22Rv1 (cell line): ENCODE measurements around the gene MS4A4E.

ENCODE experiments used
- H3K27ac ChIP-seq: fragments of 450-650 bp; 2 replicates; pipeline ENCODE4 v1.5.1; 2017
- ZFX ChIP-seq: fragments of 450-650 bp; IDR thresholded peaks from 2 replicates; pipeline ENCODE4 v1.6.1; 2017; ENCODE audit warnings: antibody characterized with exemption, borderline replicate concordance
- TF ChIP-seq, protein P1 (sequence below): fragments of 450-650 bp; IDR thresholded peaks from 2 replicates; pipeline ENCODE4 v1.5.1; 2017; ENCODE audit warnings: mild to moderate bottlenecking

The MS4A4E gene

GRCh38 chr11:60251485-60252212 is 8.7 kb upstream of the MS4A4E start:
- TF ChIP-seq, protein P1, sequence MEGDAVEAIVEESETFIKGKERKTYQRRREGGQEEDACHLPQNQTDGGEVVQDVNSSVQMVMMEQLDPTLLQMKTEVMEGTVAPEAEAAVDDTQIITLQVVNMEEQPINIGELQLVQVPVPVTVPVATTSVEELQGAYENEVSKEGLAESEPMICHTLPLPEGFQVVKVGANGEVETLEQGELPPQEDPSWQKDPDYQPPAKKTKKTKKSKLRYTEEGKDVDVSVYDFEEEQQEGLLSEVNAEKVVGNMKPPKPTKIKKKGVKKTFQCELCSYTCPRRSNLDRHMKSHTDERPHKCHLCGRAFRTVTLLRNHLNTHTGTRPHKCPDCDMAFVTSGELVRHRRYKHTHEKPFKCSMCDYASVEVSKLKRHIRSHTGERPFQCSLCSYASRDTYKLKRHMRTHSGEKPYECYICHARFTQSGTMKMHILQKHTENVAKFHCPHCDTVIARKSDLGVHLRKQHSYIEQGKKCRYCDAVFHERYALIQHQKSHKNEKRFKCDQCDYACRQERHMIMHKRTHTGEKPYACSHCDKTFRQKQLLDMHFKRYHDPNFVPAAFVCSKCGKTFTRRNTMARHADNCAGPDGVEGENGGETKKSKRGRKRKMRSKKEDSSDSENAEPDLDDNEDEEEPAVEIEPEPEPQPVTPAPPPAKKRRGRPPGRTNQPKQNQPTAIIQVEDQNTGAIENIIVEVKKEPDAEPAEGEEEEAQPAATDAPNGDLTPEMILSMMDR, result no peak
- TF ChIP-seq ZFX, result no peak
- H3K27ac ChIP-seq, result no peak overlapping the region

DNA sequence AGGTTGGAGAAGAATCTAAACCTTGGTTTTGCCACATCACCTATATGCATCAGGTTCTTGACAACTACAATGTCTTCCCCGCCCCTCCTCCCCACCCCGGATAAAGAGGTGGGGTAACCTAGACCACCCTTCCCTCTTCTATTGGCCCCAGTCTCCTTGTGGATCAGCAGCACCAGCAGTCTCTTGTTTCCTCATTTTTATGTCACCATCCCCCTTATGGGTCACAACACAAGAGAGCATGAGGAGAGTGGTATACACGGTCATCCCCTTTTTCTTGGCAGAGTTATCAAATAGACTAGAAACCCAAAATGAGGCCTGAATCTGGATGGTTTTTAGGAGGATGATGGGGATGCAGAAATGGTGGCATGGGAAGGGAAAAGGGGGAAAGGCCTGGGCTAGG is 1.2 kb downstream of the MS4A4E start:
- H3K27ac ChIP-seq, result no peak overlapping the region
- no peak for TF ChIP-seq ZFX
- TF ChIP-seq, protein P1, result no peak

DNA sequence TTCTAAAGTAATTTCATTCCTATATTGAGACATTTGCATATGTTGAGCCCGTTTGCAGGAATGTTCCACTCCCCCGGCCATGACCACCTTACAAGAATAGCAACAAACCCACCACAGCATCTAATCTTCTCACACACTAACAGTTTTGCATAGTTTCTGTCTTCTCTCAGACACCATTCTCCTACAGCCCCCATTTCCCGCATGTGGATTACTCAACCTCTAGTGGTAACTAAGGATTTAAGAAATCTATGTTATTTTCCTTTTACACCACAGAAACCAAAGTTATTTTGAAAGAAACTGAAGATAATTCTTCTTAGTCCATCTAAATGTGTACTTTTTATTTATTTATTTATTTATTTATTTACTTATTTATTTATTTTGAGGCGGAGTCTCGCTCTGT is 2.3 kb downstream of the MS4A4E start:
- TF ChIP-seq, protein P1, result no peak
- TF ChIP-seq ZFX, result no peak
- H3K27ac ChIP-seq, result no peak overlapping the region

DNA sequence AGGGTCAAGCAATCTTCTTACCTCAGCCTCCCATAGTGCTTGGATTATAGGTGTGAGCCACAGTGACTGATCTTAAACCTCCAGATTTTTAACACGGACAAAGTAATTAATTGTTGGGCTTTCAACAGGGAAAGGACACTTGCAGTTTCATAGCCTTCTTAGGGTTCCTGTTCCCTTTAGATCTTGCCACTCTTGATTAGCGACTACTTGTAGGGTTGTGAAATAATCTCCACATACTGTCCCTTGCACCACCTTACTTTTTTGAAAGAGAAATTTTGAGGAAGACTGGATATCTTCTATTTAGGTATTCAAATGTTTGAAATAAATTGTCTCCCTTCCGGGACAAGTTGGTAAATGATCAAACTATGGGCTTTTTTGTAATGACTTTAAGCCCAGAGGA is 7.6 kb downstream of the MS4A4E start:
- TF ChIP-seq, protein P1, result no peak
- TF ChIP-seq ZFX, result no peak

DNA sequence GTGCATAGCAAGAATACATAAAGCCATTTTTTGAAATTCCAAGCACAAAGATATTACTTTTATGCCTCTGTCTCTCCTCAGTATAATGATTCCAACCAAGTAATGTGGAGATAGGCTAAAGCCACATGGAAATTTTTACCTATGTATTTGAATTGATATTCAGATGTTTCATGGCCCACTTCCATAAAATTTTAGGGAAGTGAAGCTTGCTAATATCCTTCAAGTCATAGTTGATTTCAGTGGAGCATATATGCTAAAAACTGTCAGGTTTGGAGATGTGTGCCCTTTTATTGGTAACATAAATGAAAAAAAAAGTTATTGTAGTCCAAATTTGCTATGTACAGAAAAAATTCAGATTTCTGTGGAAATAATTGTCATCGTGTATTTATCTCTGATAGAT is 12.3 kb downstream of the MS4A4E start:
- TF ChIP-seq ZFX, result no peak
- TF ChIP-seq, protein P1, result no peak
- H3K27ac ChIP-seq, result no peak overlapping the region

More for the DNA sequence above, 7.6 kb downstream of the MS4A4E start:
- no peak overlapping the region for H3K27ac ChIP-seq

DNA sequence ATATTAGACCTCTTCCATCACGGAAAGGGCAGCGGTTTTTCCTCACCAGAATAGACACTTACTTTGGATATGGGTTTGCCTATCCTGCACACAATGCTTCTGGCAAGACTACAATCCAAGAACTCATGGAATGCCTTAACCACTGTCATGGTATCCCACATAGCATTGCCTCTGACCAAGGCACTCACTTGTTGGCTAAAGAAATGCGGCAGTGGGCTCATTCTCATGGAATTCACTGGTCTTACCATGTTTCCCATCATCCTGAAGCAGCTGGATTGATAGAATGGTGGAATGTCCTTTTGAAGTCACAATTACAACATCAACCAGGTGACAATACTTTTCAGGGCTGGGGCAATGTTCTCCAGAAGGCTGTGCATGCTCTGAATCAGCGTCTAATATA is 20.8 kb downstream of the MS4A4E start:
- H3K27ac ChIP-seq, result no peak overlapping the region
- TF ChIP-seq ZFX, result no peak
- TF ChIP-seq, protein P1, result no peak

DNA sequence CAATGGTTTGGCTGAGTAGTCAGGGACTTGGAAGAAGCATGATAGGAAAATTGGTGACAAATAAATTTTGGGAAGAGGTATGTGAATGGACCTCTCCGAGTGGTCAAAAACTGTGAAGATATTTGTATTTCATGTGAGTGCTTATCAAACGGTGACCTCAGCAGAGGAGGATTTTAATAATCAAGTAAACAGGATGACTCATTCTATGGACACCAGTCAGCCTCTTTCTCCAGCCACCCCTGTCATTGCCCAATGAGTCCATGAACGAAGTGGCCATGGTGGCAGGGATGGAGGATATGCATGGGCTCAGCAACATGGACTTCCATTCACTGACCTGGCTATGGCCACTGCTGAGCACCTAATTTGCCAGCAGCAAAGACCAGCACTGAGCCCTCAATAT is 21.2 kb downstream of the MS4A4E start:
- H3K27ac ChIP-seq, result no peak overlapping the region
- TF ChIP-seq, protein P1, result no peak
- no peak for TF ChIP-seq ZFX
